Gastroesophageal sphincter (tissue), 4 donors: ENCODE data around the gene EIPR1. TPM values are rescaled to one million over a fixed set of nuclear protein-coding genes. Genes with fewer than 3 reads are reported as not detected.

Experiments used
- ATAC-seq: fragments of 150-250 bp; one replicate; pipeline ENCODE4 v1.9.1; 2016; ENCODE audit warnings: mild to moderate bottlenecking, moderate library complexity
- H3K27ac ChIP-seq, 4 donors: fragments of 200-600 bp; sonication (generic) in 3 of 4; 1 replicate in 3 of 4; 2 replicates in 1 of 4; pipeline ENCODE4 v1.5.1; 2016 to 2019
- H3K27me3 ChIP-seq: fragments of 200-600 bp; sonication (generic); one replicate; pipeline ENCODE4 v1.5.1; 2019
- H3K36me3 ChIP-seq, 2 donors: fragments of 200-600 bp; sonication (generic); one replicate each; pipeline ENCODE4 v1.5.1; 2019; ENCODE audit warnings: control low read depth in 1 of 2
- H3K4me1 ChIP-seq, 3 donors: fragments of 200-600 bp; sonication (generic); 1 replicate in 2 of 3; 2 replicates in 1 of 3; pipeline ENCODE4 v1.5.1; 2016 to 2019; ENCODE audit warnings: control low read depth in 2 of 3
- H3K4me3 ChIP-seq, 2 donors: fragments of 200-600 bp; sonication (generic); one replicate each; pipeline ENCODE4 v1.5.1; 2019; ENCODE audit warnings: mild to moderate bottlenecking in 1 of 2, moderate library complexity in 1 of 2
- H3K9me3 ChIP-seq, 3 donors: fragments of 200-600 bp; sonication (generic); one replicate each; pipeline ENCODE4 v1.5.1; 2017 to 2019; ENCODE audit warnings: control low read depth in 2 of 3
- CTCF ChIP-seq, 4 experiments: fragments of 200-600 bp in 2 of 4; fragments of 450-650 bp in 2 of 4; sonication (generic) in 1 of 4; IDR thresholded peaks; one replicate each; pipeline ENCODE4 v1.5.1; 2017 to 2019; ENCODE audit warnings: antibody characterized with exemption in 4 of 4, mild to moderate bottlenecking in 2 of 4, moderate library complexity in 2 of 4
- EP300 ChIP-seq: sonication (generic); formaldehyde crosslinking; IDR thresholded peaks from one replicate; pipeline ENCODE4 v1.6.1; 2017; ENCODE audit warnings: antibody characterized with exemption, mild to moderate bottlenecking
- POLR2A ChIP-seq, 2 donors: fragments of 450-650 bp; IDR thresholded peaks; one replicate each; pipeline ENCODE4 v1.6.1; 2017; ENCODE audit warnings: antibody characterized with exemption in 2 of 2, mild to moderate bottlenecking in 2 of 2, moderate library complexity in 1 of 2
- POLR2AphosphoS5 ChIP-seq: sonication (generic); formaldehyde crosslinking; IDR thresholded peaks from one replicate; pipeline ENCODE4 v1.6.1; 2017; ENCODE audit warnings: antibody characterized with exemption
- WGBS, 2 donors: methylation state at CpG; one replicate each; pipeline ENCODE4 v1.1.5; 2018; ENCODE audit warnings: low coverage in 1 of 2; 5-methylcytosine and 5-hydroxymethylcytosine counted together
- total RNA-seq, 4 donors: library from RNA; depleted of rRNA; stranded (reverse); fragments of >200 nt; gene quantifications; one replicate each; pipeline ENCODE4 v1.1.0, GENCODE V29; 2016

The EIPR1 gene
- total RNA-seq, 4 donors from 2014 or later: 11.3 to 26.8 (median 22.2) TPM

GRCh38 chr2:3207091-3207491, 170.5 kb downstream of the EIPR1 start:
- peaks cover 0 to 45% of the 10 kb centered on the region in 2 donors for H3K36me3 ChIP-seq
- WGBS, 2 donors: 91% methylated on average over 7 of the region's 10 CpGs; no CpG with 5 or more reads in 1 of the 2 donors

GRCh38 chr2:3205845-3206244, 171.8 kb downstream of the EIPR1 start:
- no peaks in the 10 kb centered on the region for H3K9me3 ChIP-seq
- WGBS, 2 donors: 100% methylated on average over 2 of the region's 4 CpGs; no CpG with 5 or more reads in 1 of the 2 donors
- H3K27ac ChIP-seq: no peak overlapping the region
- TF ChIP-seq POLR2AphosphoS5 (no peak), EP300 (no peak), POLR2A (IDR thresholded peaks at IDR 0.05) (no peak), CTCF (IDR thresholded peaks at IDR 0.05) (no peak)
- ATAC-seq: no peak
- H3K36me3 ChIP-seq: peaks cover 0 to 35% of the 10 kb centered on the region in 2 donors
- H3K4me3 ChIP-seq: no peak overlapping the region
- H3K4me1 ChIP-seq: no peaks in the 10 kb centered on the region
- no peaks in the 10 kb centered on the region for H3K27me3 ChIP-seq

More at GRCh38 chr2:3207091-3207491, 170.5 kb downstream of the EIPR1 start:
- no peaks in the 10 kb centered on the region for H3K9me3 ChIP-seq
- H3K27ac ChIP-seq: no peak overlapping the region
- no peak for ATAC-seq
- H3K27me3 ChIP-seq: no peaks in the 10 kb centered on the region
- no peak for TF ChIP-seq POLR2AphosphoS5
- no peak for TF ChIP-seq CTCF (IDR thresholded peaks at IDR 0.05)
- TF ChIP-seq POLR2A (IDR thresholded peaks at IDR 0.05): no peak
- no peak for TF ChIP-seq EP300
- H3K4me1 ChIP-seq: no peaks in the 10 kb centered on the region
- H3K4me3 ChIP-seq: no peak overlapping the region

- TF ChIP-seq POLR2AphosphoS5 (no peak), CTCF (IDR thresholded peaks at IDR 0.05) (no peak), POLR2A (IDR thresholded peaks at IDR 0.05) (no peak), EP300 (no peak)
- H3K36me3 ChIP-seq: peaks cover 0 to 32% of the 10 kb centered on the region in 2 donors
- no peak overlapping the region for H3K4me3 ChIP-seq
- no peaks in the 10 kb centered on the region for H3K4me1 ChIP-seq
- H3K27ac ChIP-seq: no peak overlapping the region
- no peaks in the 10 kb centered on the region for H3K9me3 ChIP-seq
- no peaks in the 10 kb centered on the region for H3K27me3 ChIP-seq
- 87 to 88% methylated on average over 7 of the region's 11 CpGs for WGBS, 2 donors
- no peak for ATAC-seq
Observed at GRCh38 chr2:3204031-3204821, 173.4 kb downstream of the EIPR1 start.

- ATAC-seq: no peak
- Histone ChIP-seq H3K4me1 (no peaks in the 10 kb centered on the region), H3K27me3 (no peaks in the 10 kb centered on the region), H3K9me3 (no peaks in the 10 kb centered on the region), H3K27ac (no peak overlapping the region), H3K36me3 (peaks cover 0 to 25% of the 10 kb centered on the region in 2 donors), H3K4me3 (no peak overlapping the region)
- TF ChIP-seq POLR2A (IDR thresholded peaks at IDR 0.05) (no peak), CTCF (IDR thresholded peaks at IDR 0.05) (no peak), POLR2AphosphoS5 (no peak), EP300 (no peak)
- 85% methylated on average over 6 of the region's 16 CpGs; no CpG with 5 or more reads in 1 of the 2 donors for WGBS, 2 donors
Observed at GRCh38 chr2:3203497-3204019, 174.1 kb downstream of the EIPR1 start.

- Histone ChIP-seq H3K9me3 (no peaks in the 10 kb centered on the region), H3K27ac (no peak overlapping the region), H3K27me3 (no peaks in the 10 kb centered on the region), H3K4me1 (no peaks in the 10 kb centered on the region), H3K36me3 (peaks cover 0 to 19% of the 10 kb centered on the region in 2 donors), H3K4me3 (no peak overlapping the region)
- no peak for TF ChIP-seq POLR2A (IDR thresholded peaks at IDR 0.05)
- no peak for TF ChIP-seq POLR2AphosphoS5
- TF ChIP-seq EP300: no peak
- no peak for TF ChIP-seq CTCF (IDR thresholded peaks at IDR 0.05)
- ATAC-seq: no peak
- WGBS, 2 donors: 88 to 91% methylated on average over 9 of the region's 9 CpGs
Observed at GRCh38 chr2:3202926-3203325, 174.7 kb downstream of the EIPR1 start.
